HG03108 (cell line): ENCODE data around the gene TBC1D22B.
"Not testable (repeated sequence)": the region's sequence is repeated elsewhere in the genome, so short reads cannot be mapped to it uniquely, and the experiment has no call there.

ENCODE experiments used
- ATAC-seq: cut with Tn5 transposase; IDR thresholded peaks from one replicate; pipeline ENCODE4 v1.9.1; 2021; ENCODE audit warnings: moderate library complexity; ENCODE audit not compliant: unreplicated experiment

The TBC1D22B gene

DNA sequence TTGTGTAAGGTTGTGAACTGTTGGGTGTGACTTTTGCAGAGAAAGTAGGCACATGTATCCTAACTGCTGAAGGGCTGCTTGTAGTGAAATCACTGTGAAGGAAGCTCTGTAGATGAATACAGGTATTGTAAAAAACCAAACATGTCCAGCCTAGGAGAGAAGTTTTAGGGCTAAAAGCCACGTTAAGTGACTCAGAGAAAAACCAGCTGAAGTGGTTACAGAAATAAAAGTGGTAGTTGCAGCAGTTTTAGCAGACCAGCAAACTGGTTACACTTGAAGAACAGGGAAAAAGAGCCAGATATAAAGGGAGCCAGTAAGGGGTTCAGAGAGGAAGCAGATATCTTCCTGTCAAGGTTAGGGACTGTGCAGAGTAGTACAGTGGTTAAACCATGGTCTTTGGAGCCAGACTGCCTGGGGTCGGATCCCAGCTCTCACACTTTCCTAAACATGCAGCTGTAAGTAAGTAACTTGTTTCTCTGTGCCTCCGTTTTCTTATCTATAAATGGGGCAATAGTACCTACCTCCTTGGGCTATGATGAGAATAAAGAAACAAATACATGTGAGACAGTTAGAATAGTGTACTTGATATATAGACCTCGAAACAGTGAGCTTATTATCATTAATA is 62.4 kb downstream of the TBC1D22B start:
- no peak for ATAC-seq

DNA sequence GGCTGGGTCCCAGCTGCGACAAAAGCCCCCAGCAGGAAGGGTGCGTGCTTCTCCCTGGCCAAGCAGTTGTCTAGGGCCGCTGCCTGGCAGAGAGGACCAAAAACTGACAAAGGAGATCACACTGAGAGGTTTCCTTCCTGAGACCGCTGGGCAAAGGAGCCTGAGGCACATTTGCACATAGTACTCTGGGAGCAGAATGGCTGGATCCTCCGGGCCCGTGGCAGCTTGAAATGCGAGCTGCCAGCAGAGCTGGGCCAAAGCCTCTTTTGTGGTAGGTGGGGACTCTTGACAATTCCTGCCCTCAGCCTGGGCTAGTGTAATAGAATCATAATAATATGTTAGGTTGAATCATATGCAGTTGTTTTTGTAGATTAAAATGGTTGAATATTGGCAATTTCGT is 63.1 kb downstream of the TBC1D22B start:
- no peak for ATAC-seq

GRCh38 chr6:37321101-37321500 is 63.5 kb downstream of the TBC1D22B start:
- ATAC-seq = no peak

- ATAC-seq = no peak
Measured at GRCh38 chr6:37321516-37322415, 64.2 kb downstream of the TBC1D22B start.

DNA sequence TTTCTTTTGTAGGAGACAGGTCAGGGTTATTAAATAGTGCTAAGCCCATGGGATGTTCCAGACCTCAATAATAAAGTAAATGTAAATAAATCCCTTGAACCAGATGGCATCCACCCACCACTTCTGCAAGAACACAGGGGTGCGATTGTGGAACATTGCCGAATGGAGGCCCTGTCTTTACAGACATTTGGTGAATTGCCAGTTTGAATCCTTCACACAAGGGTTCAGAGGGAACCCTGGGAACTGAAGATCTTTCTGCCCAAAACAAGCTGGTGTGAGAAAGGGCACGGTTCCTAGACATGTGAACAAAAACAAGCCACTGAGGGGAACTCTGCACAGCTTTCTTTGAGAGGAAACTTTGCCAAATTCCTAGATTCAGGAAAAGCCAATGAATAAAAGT is 66.0 kb downstream of the TBC1D22B start:
- no peak for ATAC-seq

DNA sequence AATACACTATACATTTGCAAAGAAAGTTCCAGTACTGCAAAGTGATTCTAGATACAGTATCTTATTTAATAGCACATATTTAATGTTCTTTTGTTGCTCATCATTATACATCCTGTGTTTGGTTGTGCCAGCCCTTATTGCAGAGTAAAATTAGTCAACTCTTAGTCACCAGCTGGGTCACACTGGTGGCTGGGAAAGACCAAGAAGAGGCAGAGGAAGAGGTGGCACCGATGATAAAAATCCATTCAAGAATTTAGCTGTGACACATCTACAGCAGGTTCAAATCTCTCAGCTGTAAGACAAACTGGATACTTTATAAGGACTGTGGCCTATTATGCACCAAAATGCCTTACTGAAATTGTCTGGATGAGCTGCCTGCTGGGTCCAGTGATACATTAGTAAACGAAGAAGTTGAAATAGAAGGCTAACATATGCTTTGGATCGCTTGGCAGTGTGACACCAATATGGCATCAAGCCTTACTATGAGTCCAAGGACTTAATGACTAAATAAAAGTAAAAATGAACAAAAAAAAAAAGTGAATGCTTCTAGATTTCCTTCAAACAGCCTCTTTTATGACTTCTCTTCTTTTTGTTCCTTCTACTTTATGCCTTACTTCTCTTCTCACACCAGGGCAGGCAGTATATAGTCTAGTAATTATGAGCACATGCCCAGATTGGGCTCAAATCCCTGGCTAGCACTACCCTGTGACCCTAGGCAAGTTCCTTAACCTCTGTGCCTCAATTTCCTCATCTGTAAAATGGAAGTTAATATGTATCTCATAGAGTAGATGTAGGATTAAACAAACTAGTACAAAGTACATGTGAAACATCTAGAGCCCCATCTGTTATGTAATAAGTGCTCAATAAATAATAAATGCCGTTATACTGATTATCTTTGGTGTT is 66.8 kb downstream of the TBC1D22B start:
- ATAC-seq = no peak

DNA sequence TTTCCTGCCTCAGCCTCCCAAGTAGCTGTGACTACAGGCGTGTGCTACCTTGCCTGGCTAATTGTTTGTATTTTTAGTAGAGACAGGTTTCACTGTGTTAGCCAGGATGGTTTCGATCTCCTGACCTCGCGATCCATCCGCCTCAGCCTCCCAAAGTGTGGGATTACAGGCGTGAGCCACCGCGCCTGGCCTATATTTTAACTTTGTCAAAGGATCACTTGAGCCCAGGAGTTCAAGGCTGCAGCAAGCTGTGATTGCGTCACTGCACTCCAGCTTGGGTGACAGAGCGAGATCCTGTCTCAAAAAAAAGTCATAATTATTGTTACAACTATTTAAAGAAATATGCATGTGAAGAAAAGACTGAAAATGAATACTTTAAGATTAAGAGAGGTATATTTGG is 72.8 kb downstream of the TBC1D22B start:
- not testable (repeated sequence) for ATAC-seq

GRCh38 chr6:37331047-37331446 is 73.5 kb downstream of the TBC1D22B start:
- no peak for ATAC-seq

GRCh38 chr6:37332894-37333293 is 75.3 kb downstream of the TBC1D22B start:
- ATAC-seq = no peak

GRCh38 chr6:37334047-37334446 is 76.5 kb downstream of the TBC1D22B start:
- ATAC-seq = no peak

- ATAC-seq = not testable (repeated sequence)
Measured at GRCh38 chr6:37338317-37338716, 80.7 kb downstream of the TBC1D22B start.

DNA sequence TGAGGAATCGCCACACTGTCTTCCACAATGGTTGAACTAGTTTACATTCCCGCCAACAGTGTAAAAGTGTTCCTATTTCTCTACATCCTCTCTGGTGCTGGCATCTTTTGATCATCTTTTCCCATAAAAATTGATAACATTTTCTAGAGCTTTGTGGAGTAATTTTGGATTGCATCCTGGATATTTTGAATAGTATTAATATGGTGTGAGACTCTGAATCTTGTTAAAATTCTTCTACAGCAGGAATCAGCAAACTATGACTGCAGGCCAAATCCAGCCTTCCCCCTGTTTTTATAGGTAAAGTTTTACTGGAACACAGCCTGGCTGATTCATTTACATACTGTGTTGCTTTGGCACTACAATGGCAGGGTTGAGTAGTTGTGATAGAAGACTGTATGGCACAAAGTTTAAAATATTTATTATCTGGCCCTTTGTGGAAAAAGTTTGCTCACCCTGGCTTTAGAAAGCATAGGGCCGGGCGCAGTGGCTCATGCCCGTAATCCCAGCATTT is 81.2 kb downstream of the TBC1D22B start:
- no peak for ATAC-seq

DNA sequence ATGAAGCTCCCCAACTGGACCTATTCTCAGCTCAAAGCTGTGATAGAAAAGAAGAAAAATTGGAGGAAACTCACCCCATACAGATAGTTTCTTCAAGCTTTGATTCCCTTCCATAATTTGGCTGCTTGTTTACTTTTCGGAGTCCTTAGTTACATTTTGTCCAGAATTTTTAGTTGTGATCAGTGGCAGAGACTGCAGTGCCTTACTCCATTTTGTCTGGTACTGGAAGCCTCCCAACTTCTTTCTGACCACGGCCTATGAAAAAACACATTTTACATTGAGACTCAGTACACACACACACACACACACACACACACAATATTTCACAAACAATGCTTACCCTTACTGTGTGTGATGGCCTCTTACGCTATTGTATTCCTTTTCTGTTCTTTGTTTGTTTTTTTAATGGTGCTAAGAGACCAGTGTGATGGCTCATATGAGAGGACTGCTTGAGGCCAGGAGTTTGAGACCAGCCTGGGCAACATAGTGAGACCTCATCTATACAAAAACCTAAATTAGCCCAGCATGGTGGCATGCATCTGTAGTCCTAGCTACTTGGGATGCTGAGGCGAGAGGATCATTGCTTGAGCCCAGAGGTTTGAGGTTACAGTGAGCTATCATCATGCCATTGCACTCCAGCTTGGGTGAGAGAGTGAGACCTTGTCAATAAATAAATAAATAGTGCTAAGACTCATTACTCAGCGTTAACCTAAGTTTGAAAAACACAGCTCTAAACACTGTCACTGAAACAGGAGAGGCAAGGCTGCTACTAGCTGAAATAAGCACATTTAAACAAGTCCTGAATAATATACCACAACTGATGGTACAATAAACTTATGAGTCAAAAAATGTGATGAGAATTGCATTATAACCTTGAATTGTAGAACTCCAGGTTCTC is 82.4 kb downstream of the TBC1D22B start:
- no peak for ATAC-seq

DNA sequence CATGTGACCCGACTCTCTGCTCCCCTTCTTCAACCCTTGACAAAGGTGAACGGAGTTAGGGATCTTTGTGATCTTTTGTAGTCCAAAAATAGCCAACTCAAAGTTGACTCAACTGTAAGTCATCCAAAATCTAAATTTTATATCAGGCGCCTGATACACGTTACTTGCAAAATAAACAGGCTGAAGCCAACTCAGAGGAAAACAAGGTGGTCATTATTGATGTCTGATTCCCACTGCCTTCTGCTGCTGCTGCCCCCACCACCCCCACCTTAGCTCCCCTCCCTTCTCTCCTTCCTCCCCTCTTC is 83.0 kb downstream of the TBC1D22B start:
- no peak for ATAC-seq

DNA sequence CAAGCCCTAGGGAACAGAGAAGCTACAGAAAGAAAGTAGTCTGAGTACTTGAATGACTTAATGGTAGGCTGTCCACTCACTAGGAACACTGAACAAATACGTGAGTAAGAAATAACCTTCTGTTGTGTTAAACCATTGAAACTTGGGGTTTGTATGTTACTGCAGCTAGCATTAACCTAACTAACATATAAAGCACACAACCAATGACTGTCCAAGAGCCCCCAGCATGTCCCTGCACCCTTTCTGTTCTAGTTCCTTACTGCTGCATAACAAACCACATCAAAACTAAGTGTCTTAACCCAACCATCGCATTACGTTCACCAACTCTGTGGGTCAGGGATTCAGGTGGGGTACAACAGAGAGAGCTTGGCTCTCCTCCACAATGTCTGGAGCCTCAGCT is 85.7 kb downstream of the TBC1D22B start:
- no peak for ATAC-seq

- no peak for ATAC-seq
Measured at GRCh38 chr6:37344308-37344707, 86.7 kb downstream of the TBC1D22B start.

DNA sequence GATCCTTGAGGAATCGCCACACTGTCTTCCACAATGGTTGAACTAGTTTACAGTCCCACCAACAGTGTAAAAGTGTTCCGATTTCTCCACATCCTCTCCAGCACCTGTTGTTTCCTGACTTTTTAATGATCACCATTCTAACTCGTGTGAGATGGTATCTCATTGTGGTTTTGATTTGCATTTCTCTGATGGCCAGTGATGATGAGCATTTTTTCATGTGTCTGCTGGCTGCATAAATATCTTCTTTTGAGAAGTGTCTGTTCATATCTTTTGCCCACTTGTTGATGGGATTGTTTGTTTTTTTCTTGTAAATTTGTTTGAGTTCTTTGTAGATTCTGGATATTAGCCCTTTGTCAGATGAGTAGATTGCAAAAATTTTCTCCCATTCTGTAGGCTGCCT is 88.2 kb downstream of the TBC1D22B start:
- ATAC-seq = not testable (repeated sequence)

DNA sequence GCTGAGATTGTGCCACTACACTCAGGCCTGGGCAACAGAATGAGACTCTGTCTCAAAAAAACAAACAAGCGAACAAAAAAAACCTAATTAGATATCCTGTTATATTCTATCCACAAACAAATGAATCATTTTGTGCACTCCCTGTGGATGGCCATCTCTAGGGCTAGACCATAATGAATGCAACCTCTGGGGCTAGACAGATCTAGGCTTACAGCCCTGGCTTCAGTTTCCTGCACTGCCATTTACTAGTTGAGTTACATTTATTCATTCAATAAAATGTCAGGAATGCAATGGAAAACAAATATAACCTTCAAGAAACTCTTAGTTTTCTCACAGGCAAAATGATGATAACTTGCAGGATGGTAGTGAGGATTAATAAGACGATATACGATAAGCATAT is 89.6 kb downstream of the TBC1D22B start:
- ATAC-seq = no peak

GRCh38 chr6:37347670-37348111 is 90.1 kb downstream of the TBC1D22B start:
- ATAC-seq = no peak

GRCh38 chr6:37351027-37351426 is 93.5 kb downstream of the TBC1D22B start:
- no peak for ATAC-seq
